BLaER1 treated with 17β-estradiol and CSF1 and Interleukin-3, amounts not matched to agents 10 nM and 100 nM (cell line): ENCODE measurements around the gene PDCD5.
"Not testable (repeated sequence)": the region's sequence is repeated elsewhere in the genome, so short reads cannot be mapped to it uniquely, and the experiment has no call there.

Experiments
- H3K27ac ChIP-seq, 11 experiments: shearing (Covaris generic); formaldehyde crosslinking; 2 replicates each; pipeline ENCODE4 v1.8.1; 2022
- H3K27me3 ChIP-seq, 11 experiments: shearing (Covaris generic); formaldehyde crosslinking; 2 replicates each; pipeline ENCODE4 v1.8.1; 2022
- H3K36me3 ChIP-seq, 11 experiments: shearing (Covaris generic); formaldehyde crosslinking; 2 replicates each; pipeline ENCODE4 v1.8.1; 2022
- H3K4me1 ChIP-seq, 10 experiments: shearing (Covaris generic); formaldehyde crosslinking; 2 replicates each; pipeline ENCODE4 v1.8.1; 2022
- H3K4me2 ChIP-seq, 11 experiments: shearing (Covaris generic); formaldehyde crosslinking; 2 replicates each; pipeline ENCODE4 v1.8.1; 2022
- H3K4me3 ChIP-seq, 10 experiments: shearing (Covaris generic); formaldehyde crosslinking; 2 replicates each; pipeline ENCODE4 v1.8.1; 2022
- H3K9ac ChIP-seq, 11 experiments: shearing (Covaris generic); formaldehyde crosslinking; 2 replicates each; pipeline ENCODE4 v1.8.1; 2022
- H3K9me3 ChIP-seq, 11 experiments: shearing (Covaris generic); formaldehyde crosslinking; replicated peaks in 1 of 11; 2 replicates each; pipeline ENCODE4 v1.8.1; 2022
- H4K20me1 ChIP-seq, 11 experiments: shearing (Covaris generic); formaldehyde crosslinking; 2 replicates each; pipeline ENCODE4 v1.8.1; 2022
- Cebpa-rat ChIP-seq, 11 experiments: shearing (Covaris generic); IDR thresholded peaks; 2 replicates each; pipeline ENCODE4 v1.8.1; 2022

Gene PDCD5

GRCh38 chr19:32544917-32545316, 36.1 kb upstream of the PDCD5 start:
- Histone ChIP-seq H3K9ac (no peak overlapping the region), H4K20me1 (no peaks in the 10 kb centered on the region), H3K4me3 (no peak overlapping the region), H3K36me3 (no peaks in the 10 kb centered on the region), H3K4me1 (peaks cover 0 to 6% (median 0%) of the 10 kb centered on the region in 10 experiments; a peak in 2 of 20 replicates), H3K9me3 (no peaks in the 10 kb centered on the region), H3K4me2 (no peak overlapping the region), H3K27me3 (no peaks in the 10 kb centered on the region), H3K27ac (no peak overlapping the region)
- no peak for TF ChIP-seq Cebpa-rat (IDR thresholded peaks at IDR 0.05)

GRCh38 chr19:32550666-32551065, 30.3 kb upstream of the PDCD5 start:
- H3K27me3 ChIP-seq, result no peaks in the 10 kb centered on the region
- H3K36me3 ChIP-seq, result no peaks in the 10 kb centered on the region
- no peak overlapping the region for H3K9ac ChIP-seq
- H3K9me3 ChIP-seq, result no peaks in the 10 kb centered on the region
- no peaks in the 10 kb centered on the region for H4K20me1 ChIP-seq
- H3K27ac ChIP-seq, result no peak overlapping the region
- TF ChIP-seq Cebpa-rat (IDR thresholded peaks at IDR 0.05), result no peak
- no peak overlapping the region for H3K4me3 ChIP-seq
- no peak overlapping the region for H3K4me2 ChIP-seq
- peaks cover 0 to 6% (median 0%) of the 10 kb centered on the region in 10 experiments; a peak in 2 of 20 replicates for H3K4me1 ChIP-seq

GRCh38 chr19:32555786-32556185, 25.2 kb upstream of the PDCD5 start:
- no peak overlapping the region for H3K27ac ChIP-seq
- no peaks in the 10 kb centered on the region for H3K36me3 ChIP-seq
- no peaks in the 10 kb centered on the region for H3K27me3 ChIP-seq
- no peaks in the 10 kb centered on the region for H4K20me1 ChIP-seq
- no peak for TF ChIP-seq Cebpa-rat (IDR thresholded peaks at IDR 0.05)
- H3K4me2 ChIP-seq, result no peak overlapping the region
- no peaks in the 10 kb centered on the region for H3K4me1 ChIP-seq
- H3K4me3 ChIP-seq, result no peak overlapping the region
- no peaks in the 10 kb centered on the region for H3K9me3 ChIP-seq
- no peak overlapping the region for H3K9ac ChIP-seq

GRCh38 chr19:32558607-32559228, 22.3 kb upstream of the PDCD5 start:
- no peak overlapping the region for H3K27ac ChIP-seq
- no peaks in the 10 kb centered on the region for H3K27me3 ChIP-seq
- no peak for TF ChIP-seq Cebpa-rat (IDR thresholded peaks at IDR 0.05)
- no peak overlapping the region for H3K9ac ChIP-seq
- H4K20me1 ChIP-seq, result no peaks in the 10 kb centered on the region
- H3K9me3 ChIP-seq, result no peaks in the 10 kb centered on the region
- H3K4me1 ChIP-seq, result no peaks in the 10 kb centered on the region
- H3K36me3 ChIP-seq, result no peaks in the 10 kb centered on the region
- H3K4me2 ChIP-seq, result no peak overlapping the region
- no peak overlapping the region for H3K4me3 ChIP-seq

- Histone ChIP-seq H3K4me2 (no peak overlapping the region), H3K4me3 (no peak overlapping the region), H3K9ac (no peak overlapping the region), H3K27me3 (no peaks in the 10 kb centered on the region), H3K27ac (no peak overlapping the region), H3K9me3 (no peaks in the 10 kb centered on the region), H4K20me1 (no peaks in the 10 kb centered on the region), H3K4me1 (peaks cover 0 to 2% (median 0%) of the 10 kb centered on the region in 10 experiments; a peak in 2 of 20 replicates), H3K36me3 (no peaks in the 10 kb centered on the region)
- TF ChIP-seq Cebpa-rat (IDR thresholded peaks at IDR 0.05), result no peak
Measured at GRCh38 chr19:32563761-32564160, 17.2 kb upstream of the PDCD5 start.

- no peak overlapping the region for H3K4me3 ChIP-seq
- H3K4me1 ChIP-seq, result peaks cover 0 to 4% (median 0%) of the 10 kb centered on the region in 10 experiments; a peak in 4 of 20 replicates
- no peaks in the 10 kb centered on the region for H3K9me3 ChIP-seq
- no peak overlapping the region for H3K4me2 ChIP-seq
- no peak for TF ChIP-seq Cebpa-rat (IDR thresholded peaks at IDR 0.05)
- no peaks in the 10 kb centered on the region for H3K36me3 ChIP-seq
- H4K20me1 ChIP-seq, result no peaks in the 10 kb centered on the region; a peak in 2 of 22 replicates
- no peak overlapping the region for H3K9ac ChIP-seq
- H3K27ac ChIP-seq, result no peak overlapping the region
- H3K27me3 ChIP-seq, result no peaks in the 10 kb centered on the region
Measured at GRCh38 chr19:32566246-32566830, 14.7 kb upstream of the PDCD5 start.

GRCh38 chr19:32567486-32567885, 13.5 kb upstream of the PDCD5 start:
- Histone ChIP-seq H3K27me3 (no peaks in the 10 kb centered on the region), H3K4me2 (no peak overlapping the region), H3K9ac (no peak overlapping the region), H3K36me3 (no peaks in the 10 kb centered on the region), H4K20me1 (no peaks in the 10 kb centered on the region; a peak in 2 of 22 replicates), H3K4me3 (no peak overlapping the region), H3K27ac (no peak overlapping the region), H3K4me1 (peaks cover 0 to 4% (median 0%) of the 10 kb centered on the region in 10 experiments; a peak in 4 of 20 replicates), H3K9me3 (no peaks in the 10 kb centered on the region)
- no peak for TF ChIP-seq Cebpa-rat (IDR thresholded peaks at IDR 0.05)

GRCh38 chr19:32570081-32570785, 10.8 kb upstream of the PDCD5 start:
- H3K9me3 ChIP-seq, result no peaks in the 10 kb centered on the region
- H3K27ac ChIP-seq, result no peak overlapping the region
- H3K4me2 ChIP-seq, result no peak overlapping the region
- peaks cover 0 to 4% (median 0%) of the 10 kb centered on the region in 10 experiments; a peak in 4 of 20 replicates for H3K4me1 ChIP-seq
- H3K27me3 ChIP-seq, result no peaks in the 10 kb centered on the region
- TF ChIP-seq Cebpa-rat (IDR thresholded peaks at IDR 0.05), result no peak
- no peak overlapping the region for H3K4me3 ChIP-seq
- H3K9ac ChIP-seq, result no peak overlapping the region
- H4K20me1 ChIP-seq, result no peaks in the 10 kb centered on the region; a peak in 2 of 22 replicates
- H3K36me3 ChIP-seq, result no peaks in the 10 kb centered on the region

- H3K4me2 ChIP-seq, H3K27ac ChIP-seq, H3K4me1 ChIP-seq, H3K9ac ChIP-seq, H3K27me3 ChIP-seq, H3K36me3 ChIP-seq, H3K9me3 ChIP-seq, H4K20me1 ChIP-seq, H3K4me3 ChIP-seq: not testable (repeated sequence)
Measured at GRCh38 chr19:32571471-32572075, 9.4 kb upstream of the PDCD5 start.

GRCh38 chr19:32572700-32573491, 8.1 kb upstream of the PDCD5 start:
- not testable (repeated sequence) for H3K27me3 ChIP-seq, H3K9ac ChIP-seq, H3K4me3 ChIP-seq, H3K9me3 ChIP-seq, H4K20me1 ChIP-seq, H3K27ac ChIP-seq, H3K36me3 ChIP-seq, H3K4me1 ChIP-seq, H3K4me2 ChIP-seq
